ENCODE data around the gene EBNA1BP2. TPM values are rescaled to one million over a fixed set of nuclear protein-coding genes. Genes with fewer than 3 reads are reported as not detected.

The EBNA1BP2 gene
- total RNA-seq, 1 experiment from 2014 or later, result 109 TPM

- ChIA-PET POLR2A (no interaction called here), CTCF (no interaction called here), RAD21 (ENCODE audit: low non-redundant PET in 1 of 2, low total read pairs in 2 of 2, uncharacterized antibody in 2 of 2, unreplicated experiment in 2 of 2) (no interaction called here)
- H3K4me3 ChIP-seq (replicated peaks in 1 of 2; ENCODE audit: low read depth in 1 of 2, low read length in 2 of 2), result no peak overlapping the region
- H3K27me3 ChIP-seq (ENCODE audit: insufficient read depth, low read length), result no peaks in the 10 kb centered on the region
- no peak overlapping the region for H3K9ac ChIP-seq (ENCODE audit: low read length)
- ATAC-seq (no peak), DNase-seq (ENCODE audit: low read depth, low spot score) (no peak)
- no peaks in the 10 kb centered on the region for H4K20me1 ChIP-seq (ENCODE audit: insufficient read depth)
- no peaks in the 10 kb centered on the region for H3K9me2 ChIP-seq (ENCODE audit: insufficient read depth)
- H3K79me2 ChIP-seq (ENCODE audit: insufficient read depth, low read length), result no peaks in the 10 kb centered on the region
- intact Hi-C loops (cut with micrococcal nuclease), result no loop called here
- peaks cover 3% of the 10 kb centered on the region in 2 experiments; a peak in 1 of 4 replicates for H3K9me3 ChIP-seq (ENCODE audit: control insufficient read depth in 1 of 2, insufficient read depth in 1 of 2, low read depth in 1 of 2, low read length in 2 of 2)
- no peak overlapping the region for H3K4me2 ChIP-seq (ENCODE audit: low read length)
- H2AFZ ChIP-seq (ENCODE audit: low read depth, low read length, poor library complexity, severe bottlenecking), result no peak overlapping the region
- H3K36me3 ChIP-seq (ENCODE audit: control insufficient read depth in 1 of 2, insufficient read depth in 2 of 2, low read length in 2 of 2), result no peaks in the 10 kb centered on the region
- no peak for TF ChIP-seq YY1 (IDR thresholded peaks at IDR 0.05; ENCODE audit: extremely low read depth, insufficient replicate concordance, low read depth, low read length)
- TF ChIP-seq TCF7L2 (IDR thresholded peaks at IDR 0.05; ENCODE audit: borderline replicate concordance, extremely low read depth, insufficient read depth, insufficient read length), result no peak
- no peak for TF ChIP-seq SP1 (IDR thresholded peaks at IDR 0.05; ENCODE audit: low read depth)
- no peak for TF ChIP-seq CEBPB (IDR thresholded peaks at IDR 0.05; ENCODE audit: low read depth)
- TF ChIP-seq, protein P1, sequence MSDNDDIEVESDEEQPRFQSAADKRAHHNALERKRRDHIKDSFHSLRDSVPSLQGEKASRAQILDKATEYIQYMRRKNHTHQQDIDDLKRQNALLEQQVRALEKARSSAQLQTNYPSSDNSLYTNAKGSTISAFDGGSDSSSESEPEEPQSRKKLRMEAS (IDR thresholded peaks at IDR 0.05), result no peak
- TF ChIP-seq RAD21 (IDR thresholded peaks at IDR 0.05; ENCODE audit: low read depth), result no peak
- TF ChIP-seq SIN3A (IDR thresholded peaks at IDR 0.05; ENCODE audit: low read depth), result no peak
- TF ChIP-seq CBX3 (IDR thresholded peaks at IDR 0.05; ENCODE audit: low read depth), result no peak
- TF ChIP-seq POLR2A (IDR thresholded peaks at IDR 0.05; ENCODE audit: borderline replicate concordance, extremely low read depth, insufficient read depth, insufficient read length), result no peak
- TF ChIP-seq EZH2 (IDR thresholded peaks at IDR 0.05), result no peak
- TF ChIP-seq CTCF (IDR thresholded peaks at IDR 0.05 in 2 of 3, conservative IDR thresholded peaks at IDR 0.05 in 1 of 3; ENCODE audit: borderline replicate concordance in 1 of 3, insufficient read depth in 1 of 3, low read depth in 2 of 3, low read length in 2 of 3), result no peak
- TF ChIP-seq, protein P2, sequence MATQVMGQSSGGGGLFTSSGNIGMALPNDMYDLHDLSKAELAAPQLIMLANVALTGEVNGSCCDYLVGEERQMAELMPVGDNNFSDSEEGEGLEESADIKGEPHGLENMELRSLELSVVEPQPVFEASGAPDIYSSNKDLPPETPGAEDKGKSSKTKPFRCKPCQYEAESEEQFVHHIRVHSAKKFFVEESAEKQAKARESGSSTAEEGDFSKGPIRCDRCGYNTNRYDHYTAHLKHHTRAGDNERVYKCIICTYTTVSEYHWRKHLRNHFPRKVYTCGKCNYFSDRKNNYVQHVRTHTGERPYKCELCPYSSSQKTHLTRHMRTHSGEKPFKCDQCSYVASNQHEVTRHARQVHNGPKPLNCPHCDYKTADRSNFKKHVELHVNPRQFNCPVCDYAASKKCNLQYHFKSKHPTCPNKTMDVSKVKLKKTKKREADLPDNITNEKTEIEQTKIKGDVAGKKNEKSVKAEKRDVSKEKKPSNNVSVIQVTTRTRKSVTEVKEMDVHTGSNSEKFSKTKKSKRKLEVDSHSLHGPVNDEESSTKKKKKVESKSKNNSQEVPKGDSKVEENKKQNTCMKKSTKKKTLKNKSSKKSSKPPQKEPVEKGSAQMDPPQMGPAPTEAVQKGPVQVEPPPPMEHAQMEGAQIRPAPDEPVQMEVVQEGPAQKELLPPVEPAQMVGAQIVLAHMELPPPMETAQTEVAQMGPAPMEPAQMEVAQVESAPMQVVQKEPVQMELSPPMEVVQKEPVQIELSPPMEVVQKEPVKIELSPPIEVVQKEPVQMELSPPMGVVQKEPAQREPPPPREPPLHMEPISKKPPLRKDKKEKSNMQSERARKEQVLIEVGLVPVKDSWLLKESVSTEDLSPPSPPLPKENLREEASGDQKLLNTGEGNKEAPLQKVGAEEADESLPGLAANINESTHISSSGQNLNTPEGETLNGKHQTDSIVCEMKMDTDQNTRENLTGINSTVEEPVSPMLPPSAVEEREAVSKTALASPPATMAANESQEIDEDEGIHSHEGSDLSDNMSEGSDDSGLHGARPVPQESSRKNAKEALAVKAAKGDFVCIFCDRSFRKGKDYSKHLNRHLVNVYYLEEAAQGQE (IDR thresholded peaks at IDR 0.05; ENCODE audit: low read depth), result no peak
- TF ChIP-seq FOSL1 (IDR thresholded peaks at IDR 0.05; ENCODE audit: low read depth), result no peak
- no peak for TF ChIP-seq ATF3 (IDR thresholded peaks at IDR 0.05)
- TF ChIP-seq ZFX (IDR thresholded peaks at IDR 0.05), result no peak
- no TSS peak for BruUV-seq (replicated peaks)
- no peaks in the 10 kb centered on the region for H3K4me1 ChIP-seq (ENCODE audit: control insufficient read depth in 1 of 2, insufficient read depth in 2 of 2, low read length in 2 of 2)
- H3K27ac ChIP-seq (ENCODE audit: low read depth, low read length), result no peak overlapping the region
Observed at GRCh38 chr1:43188106-43188505, 16.0 kb upstream of the EBNA1BP2 start.
